GM23248 (cell line): ENCODE data around the gene RRAS2. TPM values are rescaled to one million over a fixed set of nuclear protein-coding genes. Genes with fewer than 3 reads are reported as not detected.

Experiments
- DNase-seq: peaks from one replicate; pipeline ENCODE4 v3.0.0-alpha.2; 2015
- H2AFZ ChIP-seq: fragments of 200-600 bp; sonication (generic); 2 replicates; pipeline ENCODE4 v1.6.1; 2016; ENCODE audit warnings: antibody characterized with exemption
- H3F3A ChIP-seq: fragments of 200-600 bp; sonication (generic); 2 replicates; pipeline ENCODE4 v1.6.1; 2016; ENCODE audit warnings: mild to moderate bottlenecking, antibody characterized with exemption, mixed run types; ENCODE audit not compliant: insufficient read depth
- H3K27ac ChIP-seq: fragments of 200-600 bp; sonication (generic); 2 replicates; pipeline ENCODE4 v1.5.1; 2016; ENCODE audit warnings: mild to moderate bottlenecking
- H3K27me3 ChIP-seq: fragments of 200-600 bp; sonication (generic); replicated peaks from 2 replicates; pipeline ENCODE4 v1.6.1; 2016; ENCODE audit warnings: mild to moderate bottlenecking; ENCODE audit not compliant: insufficient read depth
- H3K36me3 ChIP-seq: fragments of 200-600 bp; sonication (generic); 2 replicates; pipeline ENCODE4 v1.6.1; 2016; ENCODE audit warnings: low read depth, mild to moderate bottlenecking
- H3K4me1 ChIP-seq: fragments of 200-600 bp; sonication (generic); 2 replicates; pipeline ENCODE4 v1.6.1; 2016; ENCODE audit warnings: mild to moderate bottlenecking; ENCODE audit not compliant: insufficient read depth
- H3K4me2 ChIP-seq: fragments of 200-600 bp; sonication (generic); one replicate; pipeline ENCODE4 v1.6.1; 2016; ENCODE audit warnings: mild to moderate bottlenecking; ENCODE audit not compliant: unreplicated experiment
- H3K4me3 ChIP-seq: fragments of 200-600 bp; sonication (generic); 2 replicates; pipeline ENCODE4 v1.5.1; 2016; ENCODE audit warnings: mild to moderate bottlenecking
- H3K79me2 ChIP-seq: fragments of 200-600 bp; sonication (generic); 2 replicates; pipeline ENCODE4 v1.6.1; 2016; ENCODE audit warnings: mild to moderate bottlenecking; ENCODE audit not compliant: insufficient read depth
- H3K9ac ChIP-seq: fragments of 200-600 bp; sonication (generic); 2 replicates; pipeline ENCODE4 v1.6.1; 2016; ENCODE audit warnings: mild to moderate bottlenecking
- H3K9me2 ChIP-seq: fragments of 200-600 bp; sonication (generic); 2 replicates; pipeline ENCODE4 v1.6.1; 2016; ENCODE audit warnings: mixed run types, mild to moderate bottlenecking, moderate library complexity; ENCODE audit not compliant: insufficient read depth
- H3K9me3 ChIP-seq: fragments of 200-600 bp; sonication (generic); one replicate; pipeline ENCODE4 v1.6.1; 2017; ENCODE audit warnings: low read depth
- H4K20me1 ChIP-seq: fragments of 200-600 bp; sonication (generic); 2 replicates; pipeline ENCODE4 v1.6.0; 2016; ENCODE audit not compliant: insufficient read depth
- EZH2 ChIP-seq: fragments of 200-600 bp; sonication (generic); IDR thresholded peaks from 2 replicates; pipeline ENCODE4 v1.6.1; 2018; ENCODE audit warnings: antibody characterized with exemption, mild to moderate bottlenecking; ENCODE audit not compliant: insufficient read depth, poor library complexity, severe bottlenecking
- EZH2phosphoT487 ChIP-seq: fragments of 200-600 bp; sonication (generic); IDR thresholded peaks from 2 replicates; pipeline ENCODE4 v1.6.1; 2018; ENCODE audit warnings: antibody characterized with exemption, moderate library complexity, mild to moderate bottlenecking, low read depth; ENCODE audit not compliant: insufficient read depth
- WGBS, 2 experiments: methylation state at CpG; one replicate each; pipeline ENCODE4 v1.1.6; 2015 to 2017; ENCODE audit warnings: low lambda C conversion rate in 2 of 2, low coverage in 1 of 2; ENCODE audit errors: missing lambda C conversion rate in 2 of 2; 5-methylcytosine and 5-hydroxymethylcytosine counted together
- in situ Hi-C: fragments of 300-500 bp; cut with MboI; formaldehyde crosslinking; loops from 2 replicates; pipeline ENCODE4 v1.15.0; 2020
- polyA plus RNA-seq: library from polyadenylated mRNA; unstranded; fragments of >200 nt; fragmentation: Nextera tagmentation; extraction: Ambion mirVana; gene quantifications from 2 replicates; pipeline ENCODE4 v1.2.1, GENCODE V29; 2016
- total RNA-seq: library from RNA; depleted of rRNA; stranded (reverse); fragments of >200 nt; shearing (Covaris generic); gene quantifications from 2 replicates; pipeline ENCODE4 v1.2.3, GENCODE V29; 2014

The RRAS2 gene
- total and polyA plus RNA-seq, 2 experiments from 2014 or later, result 268 to 382 TPM

- H3K36me3 ChIP-seq, result no peaks in the 10 kb centered on the region
- in situ Hi-C loops, result no loop called here
- TF ChIP-seq EZH2phosphoT487 (no peak), EZH2 (no peak)
- WGBS, 2 experiments, result 17 to 24% methylated on average over 1 of the region's 1 CpG
- no peak overlapping the region for H3K27ac ChIP-seq
- DNase-seq, result no peak
- no peak overlapping the region for H3K4me2 ChIP-seq
- no peaks in the 10 kb centered on the region for H3K27me3 ChIP-seq
- H3K9me3 ChIP-seq, result no peaks in the 10 kb centered on the region
- no peaks in the 10 kb centered on the region for H3K79me2 ChIP-seq
- no peaks in the 10 kb centered on the region for H4K20me1 ChIP-seq
- H3K9ac ChIP-seq, result no peak overlapping the region
- no peaks in the 10 kb centered on the region for H3K9me2 ChIP-seq
- peaks cover 15% of the 10 kb centered on the region; the same call in 1 of the 2 replicates for H3F3A ChIP-seq
- H2AFZ ChIP-seq, result no peak overlapping the region
- no peak overlapping the region for H3K4me3 ChIP-seq
- H3K4me1 ChIP-seq, result no peaks in the 10 kb centered on the region; the same call in 1 of the 2 replicates
These were observed 40.1 kb upstream of the RRAS2 start for GRCh38 chr11:14399087-14399486.

- in situ Hi-C loops, result no loop called here
- H3K36me3 ChIP-seq, result no peaks in the 10 kb centered on the region
- no peak for TF ChIP-seq EZH2
- no peak for TF ChIP-seq EZH2phosphoT487
These were observed 37.3 kb upstream of the RRAS2 start for GRCh38 chr11:14396273-14396672.

GRCh38 chr11:14393889-14394288, 34.9 kb upstream of the RRAS2 start:
- in situ Hi-C loops, result no loop called here
- no peak overlapping the region for H3K27ac ChIP-seq
- TF ChIP-seq EZH2phosphoT487, result no peak
- no peaks in the 10 kb centered on the region for H3K9me3 ChIP-seq
- H3K4me1 ChIP-seq, result peaks cover under 1% of the 10 kb centered on the region; the same call in 1 of the 2 replicates
- WGBS, 2 experiments, result 96 to 99% methylated on average over 6 of the region's 6 CpGs
- no peak overlapping the region for H3K9ac ChIP-seq
- H3K9me2 ChIP-seq, result no peaks in the 10 kb centered on the region
- no peaks in the 10 kb centered on the region for H3K27me3 ChIP-seq
- no peaks in the 10 kb centered on the region for H3K36me3 ChIP-seq
- no peak overlapping the region for H2AFZ ChIP-seq
- H3K79me2 ChIP-seq, result no peaks in the 10 kb centered on the region
- H4K20me1 ChIP-seq, result no peaks in the 10 kb centered on the region
- no peak overlapping the region for H3K4me2 ChIP-seq
- H3K4me3 ChIP-seq, result no peak overlapping the region
- H3F3A ChIP-seq, result peaks cover 7% of the 10 kb centered on the region; the same call in 1 of the 2 replicates
- no peak for DNase-seq

More at GRCh38 chr11:14396273-14396672, 37.3 kb upstream of the RRAS2 start:
- Histone ChIP-seq H3K4me3 (no peak overlapping the region), H3K4me1 (no peaks in the 10 kb centered on the region), H3K27me3 (no peaks in the 10 kb centered on the region), H3F3A (peaks cover 15% of the 10 kb centered on the region; the same call in 1 of the 2 replicates), H3K27ac (no peak overlapping the region), H2AFZ (no peak overlapping the region), H3K9ac (no peak overlapping the region), H3K4me2 (no peak overlapping the region), H3K79me2 (no peaks in the 10 kb centered on the region), H4K20me1 (no peaks in the 10 kb centered on the region), H3K9me3 (no peaks in the 10 kb centered on the region), H3K9me2 (no peaks in the 10 kb centered on the region)
- DNase-seq, result no peak

GRCh38 chr11:14393129-14393528, 34.1 kb upstream of the RRAS2 start:
- H3K36me3 ChIP-seq, result no peaks in the 10 kb centered on the region
- WGBS, 2 experiments, result 95 to 97% methylated on average over 5 of the region's 5 CpGs
- H3K4me3 ChIP-seq, result no peak overlapping the region
- in situ Hi-C loops, result no loop called here
- H3K9ac ChIP-seq, result no peak overlapping the region
- H3K79me2 ChIP-seq, result no peaks in the 10 kb centered on the region
- peaks cover 8% of the 10 kb centered on the region for H3K4me1 ChIP-seq
- H3F3A ChIP-seq, result peaks cover 8% of the 10 kb centered on the region; the same call in 1 of the 2 replicates
- no peaks in the 10 kb centered on the region for H4K20me1 ChIP-seq
- no peak overlapping the region for H3K4me2 ChIP-seq
- no peak for DNase-seq
- H3K9me2 ChIP-seq, result no peaks in the 10 kb centered on the region
- H3K27me3 ChIP-seq, result no peaks in the 10 kb centered on the region
- H3K27ac ChIP-seq, result no peak overlapping the region
- TF ChIP-seq EZH2, result no peak
- TF ChIP-seq EZH2phosphoT487, result no peak
- H3K9me3 ChIP-seq, result no peaks in the 10 kb centered on the region
- no peak overlapping the region for H2AFZ ChIP-seq

- Histone ChIP-seq H3K36me3 (no peaks in the 10 kb centered on the region), H3K4me3 (no peak overlapping the region), H3K9me2 (no peaks in the 10 kb centered on the region), H3K9ac (no peak overlapping the region), H3K4me1 (peaks cover 31% of the 10 kb centered on the region), H3K27me3 (no peaks in the 10 kb centered on the region), H3F3A (peaks cover 27% of the 10 kb centered on the region), H3K27ac (no peak overlapping the region), H2AFZ (no peak overlapping the region), H3K79me2 (no peaks in the 10 kb centered on the region), H4K20me1 (no peaks in the 10 kb centered on the region), H3K9me3 (no peaks in the 10 kb centered on the region), H3K4me2 (no peak overlapping the region)
- WGBS, 2 experiments, result 96 to 100% methylated on average over 1 of the region's 1 CpG
- no peak for DNase-seq
- in situ Hi-C loops, result no loop called here
- TF ChIP-seq EZH2phosphoT487 (no peak), EZH2 (no peak)
These were observed 31.7 kb upstream of the RRAS2 start for GRCh38 chr11:14390669-14391068.
